Colonic mucosa (tissue), 4 donors: ENCODE measurements around the gene GALNT13. TPM values are rescaled to one million over a fixed set of nuclear protein-coding genes. Genes with fewer than 3 reads are reported as not detected.

ENCODE experiments used
- DNase-seq: peaks from one replicate; pipeline ENCODE4 v3.0.0-alpha.2; 2020
- H3K27ac ChIP-seq: fragments of 200-600 bp; one replicate; pipeline ENCODE4 v1.8.0; 2021
- H3K27me3 ChIP-seq: fragments of 200-600 bp; one replicate; pipeline ENCODE4 v1.8.0; 2021
- H3K36me3 ChIP-seq: fragments of 200-600 bp; one replicate; pipeline ENCODE4 v1.8.0; 2021
- H3K4me1 ChIP-seq: fragments of 200-600 bp; one replicate; pipeline ENCODE4 v1.8.0; 2021; ENCODE audit warnings: mild to moderate bottlenecking
- H3K4me3 ChIP-seq: fragments of 200-600 bp; one replicate; pipeline ENCODE4 v1.8.0; 2021
- H3K9ac ChIP-seq, 2 donors: one replicate each; pipeline ENCODE4 v1.7.0; 2013; ENCODE audit warnings: control low read depth in 2 of 2, low read depth in 2 of 2, low read length in 2 of 2
- H3K9me3 ChIP-seq: fragments of 200-600 bp; one replicate; pipeline ENCODE4 v1.8.0; 2021
- CTCF ChIP-seq: fragments of 200-600 bp; IDR thresholded peaks from one replicate; pipeline ENCODE4 v1.8.0; 2022; ENCODE audit warnings: antibody characterized with exemption, mild to moderate bottlenecking
- intact Hi-C: fragments of 100-400 bp; cut with DNase I; formaldehyde crosslinking; loops from one replicate; pipeline ENCODE4 v1.14.1; 2022
- total RNA-seq, 2 donors: library from RNA; stranded (reverse); fragmentation: NEBNext Ultra II Directional in 1 of 2; extraction: Animal tissue kit (Norgen Biotek cat#: 25700) in 1 of 2; gene quantifications; one replicate each; pipeline ENCODE4 v1.2.1, GENCODE V29; 2021
- donor health status: healthy.
- donor health status: DM: no; HTN: no; CAD: no.
- donor health status: DM: no; HTN: no; CAD: no.

The GALNT13 gene
- total RNA-seq, 2 donors from 2014 or later: 0.07 to 0.40 TPM

- H3K4me1 ChIP-seq: no peaks in the 10 kb centered on the region
- intact Hi-C loops: no loop called here
- H3K36me3 ChIP-seq: no peaks in the 10 kb centered on the region
- H3K27me3 ChIP-seq: no peaks in the 10 kb centered on the region
- TF ChIP-seq CTCF: no peak
- no peaks in the 10 kb centered on the region for H3K9me3 ChIP-seq
- H3K27ac ChIP-seq: no peak overlapping the region
- no peak overlapping the region for H3K9ac ChIP-seq
- no peak overlapping the region for H3K4me3 ChIP-seq
- DNase-seq: no peak
Observed at GRCh38 chr2:154425994-154426393, 554.3 kb downstream of the GALNT13 start.

- H3K27me3 ChIP-seq: no peaks in the 10 kb centered on the region
- intact Hi-C loops: no loop called here
- H3K4me1 ChIP-seq: no peaks in the 10 kb centered on the region
- no peak overlapping the region for H3K27ac ChIP-seq
- no peak for TF ChIP-seq CTCF
- DNase-seq: no peak
- no peaks in the 10 kb centered on the region for H3K9me3 ChIP-seq
- no peak overlapping the region for H3K9ac ChIP-seq
- no peaks in the 10 kb centered on the region for H3K36me3 ChIP-seq
- no peak overlapping the region for H3K4me3 ChIP-seq
Observed at GRCh38 chr2:154427453-154427852, 555.7 kb downstream of the GALNT13 start.

- Histone ChIP-seq H3K4me1 (no peaks in the 10 kb centered on the region), H3K4me3 (no peak overlapping the region), H3K9me3 (no peaks in the 10 kb centered on the region), H3K27ac (no peak overlapping the region), H3K27me3 (no peaks in the 10 kb centered on the region), H3K36me3 (no peaks in the 10 kb centered on the region), H3K9ac (no peak overlapping the region)
- TF ChIP-seq CTCF: no peak
- DNase-seq: no peak
- intact Hi-C loops: no loop called here
Observed at GRCh38 chr2:154428022-154428421, 556.3 kb downstream of the GALNT13 start.

GRCh38 chr2:154433010-154433409 is 561.3 kb downstream of the GALNT13 start:
- intact Hi-C loops: no loop called here
- Histone ChIP-seq H3K27ac (no peak overlapping the region), H3K4me3 (no peak overlapping the region), H3K27me3 (no peaks in the 10 kb centered on the region), H3K4me1 (no peaks in the 10 kb centered on the region), H3K9ac (no peak overlapping the region), H3K36me3 (no peaks in the 10 kb centered on the region), H3K9me3 (no peaks in the 10 kb centered on the region)
- DNase-seq: no peak
- TF ChIP-seq CTCF: no peak

- Histone ChIP-seq H3K4me3 (no peak overlapping the region), H3K27ac (no peak overlapping the region), H3K4me1 (no peaks in the 10 kb centered on the region), H3K27me3 (no peaks in the 10 kb centered on the region), H3K9me3 (no peaks in the 10 kb centered on the region), H3K9ac (no peak overlapping the region), H3K36me3 (no peaks in the 10 kb centered on the region)
- intact Hi-C loops: no loop called here
- TF ChIP-seq CTCF: no peak
- no peak for DNase-seq
Observed at GRCh38 chr2:154437104-154437503, 565.4 kb downstream of the GALNT13 start.

- Histone ChIP-seq H3K4me3 (no peak overlapping the region), H3K27ac (no peak overlapping the region), H3K9me3 (no peaks in the 10 kb centered on the region), H3K9ac (no peak overlapping the region), H3K36me3 (no peaks in the 10 kb centered on the region), H3K4me1 (no peaks in the 10 kb centered on the region), H3K27me3 (no peaks in the 10 kb centered on the region)
- DNase-seq: no peak
- intact Hi-C loops: no loop called here
- no peak for TF ChIP-seq CTCF
Observed at GRCh38 chr2:154439156-154439555, 567.4 kb downstream of the GALNT13 start.
